NCI-H510A treated with DMSO at 0.1 percent for 48 hours (cell line): ENCODE data around the gene TMEFF2.

Source experiments
- DNase-seq: peaks from one replicate; lab custom pipeline; 2025; lab: John Stamatoyannopoulos, UW

The TMEFF2 gene

GRCh38 chr2:192194866-192195547 is at the start of gene TMEFF2:
TSS of gene TMEFF2 (minus strand) at chr2:192194933. CDS start at chr2:192194524, 409 bp downstream.
- peak; percentile 79 for DNase-seq

- no peak for DNase-seq
Observed at GRCh38 chr2:192243488-192243887, 48.8 kb upstream of the TMEFF2 start.

- no peak for DNase-seq
Observed at GRCh38 chr2:192236136-192236535, 41.4 kb upstream of the TMEFF2 start.

GRCh38 chr2:192230889-192231453 is 36.2 kb upstream of the TMEFF2 start:
- no peak for DNase-seq

- DNase-seq, result no peak
Observed at GRCh38 chr2:192228685-192229084, 34.0 kb upstream of the TMEFF2 start.

- no peak for DNase-seq
Observed at GRCh38 chr2:192218970-192219369, 24.2 kb upstream of the TMEFF2 start.

- no peak for DNase-seq
Observed at GRCh38 chr2:192218377-192218776, 23.6 kb upstream of the TMEFF2 start.

- DNase-seq, result no peak
Observed at GRCh38 chr2:192216336-192216735, 21.6 kb upstream of the TMEFF2 start.

- no peak for DNase-seq
Observed at GRCh38 chr2:192215096-192215877, 20.6 kb upstream of the TMEFF2 start.

- no peak for DNase-seq
Observed at GRCh38 chr2:192208848-192209247, 14.1 kb upstream of the TMEFF2 start.

GRCh38 chr2:192206399-192206798 is 11.7 kb upstream of the TMEFF2 start:
- DNase-seq, result no peak

- no peak for DNase-seq
Observed at GRCh38 chr2:192203876-192204275, 9.1 kb upstream of the TMEFF2 start.

- no peak for DNase-seq
Observed at GRCh38 chr2:192202373-192202772, 7.6 kb upstream of the TMEFF2 start.

GRCh38 chr2:192201116-192201515 is 6.4 kb upstream of the TMEFF2 start:
- DNase-seq, result no peak

- DNase-seq, result no peak
Observed at GRCh38 chr2:192197357-192197756, 2.6 kb upstream of the TMEFF2 start.

GRCh38 chr2:192196421-192197194 is 1.9 kb upstream of the TMEFF2 start:
- no peak for DNase-seq

- DNase-seq, result peak; percentile 16
Observed at GRCh38 chr2:192195548-192196418, 1.1 kb upstream of the TMEFF2 start.

GRCh38 chr2:192194265-192194865 is 368 bp downstream of the TMEFF2 start:
- peak; percentile 16 for DNase-seq

GRCh38 chr2:192190474-192190873 is 4.3 kb downstream of the TMEFF2 start:
- DNase-seq, result peak; percentile 4

GRCh38 chr2:192186806-192187205 is 7.9 kb downstream of the TMEFF2 start:
- no peak for DNase-seq

GRCh38 chr2:192184349-192184748 is 10.4 kb downstream of the TMEFF2 start:
- no peak for DNase-seq
